Measurements from ENCODE around the gene SRRM5.

- TF ChIP-seq CTCF (IDR thresholded peaks at IDR 0.05) = no peak
- TF ChIP-seq POLR2A (IDR thresholded peaks at IDR 0.05) = no peak
Measured at GRCh38 chr19:43652546-43652874, 40.6 kb downstream of the SRRM5 start.
